ENCODE measurements around the gene PAQR3.
A peak's percentile ranks its signal among the peaks of the same experiment; 100 is the strongest.
"Not testable (repeated sequence)": the region's sequence is repeated elsewhere in the genome, so short reads cannot be mapped to it uniquely, and the experiment has no call there.

The PAQR3 gene

DNA sequence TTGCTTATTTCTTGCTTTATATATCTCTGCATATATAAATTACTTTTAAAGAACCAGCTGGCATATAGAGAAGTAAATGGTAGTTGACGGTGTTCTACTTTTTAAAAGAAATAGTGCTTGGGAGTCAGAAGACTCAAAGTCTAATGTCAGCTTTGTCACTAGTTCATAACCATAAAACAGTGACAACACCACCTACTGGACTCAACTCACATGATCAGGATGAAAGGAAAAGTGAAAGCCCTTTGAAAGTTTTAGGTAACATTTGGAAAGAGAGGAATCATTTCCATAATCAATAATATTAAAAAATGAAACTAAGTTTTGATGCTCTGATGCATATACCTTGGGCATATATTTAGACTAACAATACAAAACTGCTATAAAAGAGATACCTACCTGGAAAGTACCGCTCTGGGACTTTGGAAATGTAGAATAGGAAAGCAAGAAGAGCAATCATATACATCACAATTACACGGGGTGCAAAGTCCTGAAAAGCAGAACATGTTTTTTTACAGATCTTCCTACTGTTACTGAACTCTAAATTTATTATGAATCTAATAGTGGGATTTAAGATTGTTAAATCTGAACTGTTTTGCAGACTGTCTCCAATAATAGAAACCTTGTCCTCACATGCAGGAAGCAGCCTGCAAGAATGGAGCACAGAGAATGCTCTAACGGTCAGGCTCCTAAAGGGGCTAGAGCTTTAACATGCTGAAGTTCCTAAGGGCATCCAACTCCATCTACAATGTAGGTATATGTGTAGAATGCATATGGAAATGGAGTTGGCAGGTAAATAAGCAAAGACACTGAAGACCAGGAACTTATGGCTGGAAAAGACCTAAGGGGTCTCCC, 15.6 kb downstream of the PAQR3 start:
- DNase-seq = no peak

GRCh38 chr4:78922207-78922606, 17.0 kb downstream of the PAQR3 start:
- DNase-seq = no peak

DNA sequence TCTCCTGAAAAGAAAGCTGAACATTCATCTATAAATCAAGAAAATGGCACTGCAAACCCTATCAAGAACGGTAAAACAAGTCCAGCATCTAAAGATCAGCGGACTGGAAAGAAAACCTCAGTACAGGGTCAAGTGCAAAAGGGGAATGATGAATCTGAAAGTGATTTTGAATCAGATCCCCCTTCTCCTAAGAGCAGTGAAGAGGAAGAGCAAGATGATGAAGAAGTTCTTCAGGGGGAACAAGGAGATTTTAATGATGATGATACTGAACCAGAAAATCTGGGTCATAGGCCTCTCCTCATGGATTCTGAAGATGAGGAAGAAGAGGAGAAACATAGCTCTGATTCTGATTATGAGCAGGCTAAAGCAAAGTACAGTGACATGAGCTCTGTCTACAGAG, 28.6 kb downstream of the PAQR3 start:
- DNase-seq = no peak

- not testable (repeated sequence) for DNase-seq
Measured at GRCh38 chr4:78908974-78909373, 30.3 kb downstream of the PAQR3 start.

DNA sequence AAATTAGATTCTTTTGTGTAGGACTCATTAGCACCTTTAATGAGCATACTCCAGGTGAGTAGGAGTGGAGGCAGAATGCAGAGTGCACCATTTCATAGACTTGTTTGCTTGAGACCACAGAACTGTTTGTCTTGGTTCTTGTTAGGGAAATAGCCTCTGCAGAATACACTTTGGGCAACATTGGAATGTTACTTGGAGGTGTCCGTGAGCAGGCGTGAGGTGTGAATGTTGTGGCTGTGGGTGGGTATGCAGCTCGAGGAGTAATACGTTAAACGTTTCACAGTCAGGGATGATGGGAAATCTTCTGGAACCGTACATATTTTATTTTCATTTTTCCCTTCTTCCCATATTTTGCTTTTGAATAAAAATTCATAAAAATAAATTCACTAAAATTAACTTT, 31.6 kb downstream of the PAQR3 start:
- DNase-seq = no peak

GRCh38 chr4:78904143-78904542, 35.1 kb downstream of the PAQR3 start:
- DNase-seq = no peak

DNA sequence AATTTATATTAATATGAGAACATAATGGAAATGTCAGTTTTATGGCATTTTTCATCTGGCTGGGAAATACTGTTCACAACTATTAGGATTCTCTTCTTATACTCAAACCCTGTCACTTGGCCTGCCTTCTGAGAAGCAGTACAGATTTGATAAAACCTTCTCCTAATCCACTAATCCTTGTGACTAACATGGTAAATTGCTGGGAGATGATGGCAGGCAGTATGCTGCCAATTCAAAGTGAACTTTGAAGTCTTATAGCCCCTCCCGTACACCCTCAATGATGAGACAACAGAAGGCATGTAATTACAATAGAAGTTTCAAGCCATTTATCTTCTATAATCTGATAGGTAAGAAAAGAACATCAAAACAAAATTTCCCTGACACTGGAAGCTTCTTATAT, 36.9 kb downstream of the PAQR3 start:
- DNase-seq = no peak

DNA sequence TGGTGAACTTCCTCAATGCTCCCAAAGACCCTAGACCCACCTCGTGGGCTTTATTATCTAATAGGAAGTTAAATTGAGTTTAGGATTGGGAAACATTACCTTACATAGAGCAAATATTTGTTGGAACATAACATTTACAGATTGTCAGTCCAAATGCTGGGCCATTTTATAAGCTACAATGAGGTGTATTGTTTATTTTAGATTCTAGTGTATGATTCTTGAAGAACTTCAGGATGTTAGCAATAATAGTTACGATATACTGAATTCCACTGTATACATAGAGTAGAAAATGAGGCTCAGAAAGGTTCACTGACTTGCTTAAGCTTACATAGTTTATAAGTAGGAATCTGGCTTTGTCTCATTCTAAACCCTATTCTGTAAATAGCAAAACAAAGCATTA, 37.4 kb downstream of the PAQR3 start:
- no peak for DNase-seq

GRCh38 chr4:78899302-78899701, 39.9 kb downstream of the PAQR3 start:
- no peak for DNase-seq

DNA sequence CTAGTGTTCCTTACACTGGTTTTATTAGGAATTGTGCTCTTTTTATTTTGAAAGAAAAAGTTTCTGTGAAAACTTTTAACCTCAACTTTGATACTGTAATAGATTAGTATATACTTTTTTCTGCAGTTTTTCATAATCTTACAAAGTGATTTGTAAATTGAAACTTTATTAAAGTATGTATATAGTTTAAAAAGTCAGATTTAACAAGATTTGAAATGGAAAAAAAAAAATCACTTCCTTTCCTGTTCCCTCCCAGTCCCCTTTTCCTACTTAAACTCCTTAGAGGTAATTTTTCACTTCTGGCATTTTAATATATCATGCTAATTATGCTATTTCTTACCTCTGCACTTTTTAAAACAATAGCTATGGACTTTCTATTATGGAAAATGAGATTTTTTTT, 49.3 kb downstream of the PAQR3 start:
- DNase-seq = no peak

- no peak for DNase-seq
Measured at GRCh38 chr4:78885598-78885997, 53.6 kb downstream of the PAQR3 start.

DNA sequence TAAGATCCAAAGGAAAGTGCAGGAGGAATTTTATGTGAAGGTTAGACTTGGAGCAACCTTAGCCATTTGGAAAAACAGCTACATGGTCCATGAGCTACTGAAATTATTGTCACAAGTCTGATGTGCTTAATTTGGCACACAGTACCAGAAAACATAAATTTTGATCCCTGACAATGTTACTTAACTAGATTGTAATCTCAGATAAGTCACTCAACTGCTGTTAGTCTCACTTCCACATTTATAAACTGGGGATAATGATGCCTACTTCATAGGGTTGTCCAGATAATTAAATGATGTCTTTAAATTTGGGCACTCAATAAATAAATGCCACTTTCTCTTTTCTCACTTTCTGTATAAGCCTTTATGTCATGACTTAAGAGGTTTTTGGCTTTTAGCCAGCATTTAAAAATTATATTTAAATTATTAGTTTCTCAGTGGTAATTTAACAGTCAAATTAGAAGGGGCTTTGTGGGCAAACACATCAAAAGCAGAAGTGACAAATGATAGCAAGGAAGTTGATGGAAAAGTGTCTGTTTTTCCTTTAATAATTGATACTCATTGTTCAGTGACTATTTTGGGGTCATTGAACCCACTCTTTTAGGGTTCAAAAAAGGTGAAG, 58.3 kb downstream of the PAQR3 start:
- DNase-seq = peak in 1 of 2 donors; percentile 15

GRCh38 chr4:78878031-78878430, 61.2 kb downstream of the PAQR3 start:
- DNase-seq = no peak

- DNase-seq = peak in 1 of 2 donors; percentile 76
Measured at GRCh38 chr4:78876568-78877320, 62.5 kb downstream of the PAQR3 start.

- no peak for DNase-seq
Measured at GRCh38 chr4:78870056-78870455, 69.2 kb downstream of the PAQR3 start.

DNA sequence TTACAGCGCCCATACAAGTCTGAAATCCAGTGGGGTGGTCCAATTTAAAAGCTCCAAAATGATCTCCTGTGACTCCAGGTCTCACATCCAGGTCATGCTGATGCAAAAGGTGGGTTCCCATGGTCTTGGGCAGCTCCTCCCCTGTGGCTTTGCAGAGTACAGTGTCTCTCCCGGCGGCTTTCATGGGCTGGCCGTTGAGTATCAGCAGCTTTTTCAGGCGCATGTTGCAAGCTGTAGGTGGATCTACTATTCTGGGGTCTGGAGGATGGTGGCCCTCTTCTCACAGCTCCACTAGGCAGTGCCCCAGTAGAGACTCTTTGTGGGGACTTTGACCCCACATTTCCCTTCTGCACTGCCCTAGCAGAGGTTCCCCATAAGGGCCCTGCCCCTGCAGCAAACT, 70.5 kb downstream of the PAQR3 start:
- DNase-seq = not testable (repeated sequence)

GRCh38 chr4:78865451-78865850, 73.8 kb downstream of the PAQR3 start:
- no peak for DNase-seq

- peak; percentile 55 to 76 for DNase-seq
Measured at GRCh38 chr4:78864405-78865024, 74.7 kb downstream of the PAQR3 start.

DNA sequence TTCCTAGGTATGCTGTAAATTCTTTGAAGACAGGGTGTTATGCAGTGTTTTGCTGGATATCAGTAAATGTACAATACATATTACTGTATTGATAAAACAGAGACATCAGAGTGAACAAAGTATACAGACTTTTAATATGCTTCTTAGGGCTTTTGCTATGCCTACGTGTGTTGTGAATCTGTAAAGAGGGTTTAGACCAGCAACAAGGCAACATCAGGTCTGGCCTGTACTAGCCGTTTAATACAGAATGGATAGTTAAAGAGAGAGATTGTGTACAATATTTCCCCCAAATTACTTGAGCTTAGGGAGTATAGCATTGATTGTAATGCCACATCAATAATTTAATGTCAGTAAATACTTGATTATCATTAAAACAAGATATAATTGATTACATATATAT, 75.2 kb downstream of the PAQR3 start:
- DNase-seq = no peak

GRCh38 chr4:78863254-78863869, 75.9 kb downstream of the PAQR3 start:
- no peak for DNase-seq

- no peak for DNase-seq
Measured at GRCh38 chr4:78862314-78862737, 76.9 kb downstream of the PAQR3 start.

Measured in inflammatory macrophage (primary cell).